Measurements from ENCODE around the gene SPATA31D1. TPM values are rescaled to one million over a fixed set of nuclear protein-coding genes. Genes with fewer than 3 reads are reported as not detected.

The SPATA31D1 gene
- total and polyA plus RNA-seq, 2 of the 13 experiments (the other 11 are each of a cell fraction or from before 2014, with no cell fraction given), result not detected

- POLR2A ChIA-PET, result no interaction called here
- no peak for TF ChIP-seq ZBTB49 (CRISPR knock-in tag; IDR thresholded peaks at IDR 0.05; ENCODE audit: borderline replicate concordance)
- TF ChIP-seq MLX (CRISPR knock-in tag; IDR thresholded peaks at IDR 0.05), result no peak
- TF ChIP-seq, protein P1, sequence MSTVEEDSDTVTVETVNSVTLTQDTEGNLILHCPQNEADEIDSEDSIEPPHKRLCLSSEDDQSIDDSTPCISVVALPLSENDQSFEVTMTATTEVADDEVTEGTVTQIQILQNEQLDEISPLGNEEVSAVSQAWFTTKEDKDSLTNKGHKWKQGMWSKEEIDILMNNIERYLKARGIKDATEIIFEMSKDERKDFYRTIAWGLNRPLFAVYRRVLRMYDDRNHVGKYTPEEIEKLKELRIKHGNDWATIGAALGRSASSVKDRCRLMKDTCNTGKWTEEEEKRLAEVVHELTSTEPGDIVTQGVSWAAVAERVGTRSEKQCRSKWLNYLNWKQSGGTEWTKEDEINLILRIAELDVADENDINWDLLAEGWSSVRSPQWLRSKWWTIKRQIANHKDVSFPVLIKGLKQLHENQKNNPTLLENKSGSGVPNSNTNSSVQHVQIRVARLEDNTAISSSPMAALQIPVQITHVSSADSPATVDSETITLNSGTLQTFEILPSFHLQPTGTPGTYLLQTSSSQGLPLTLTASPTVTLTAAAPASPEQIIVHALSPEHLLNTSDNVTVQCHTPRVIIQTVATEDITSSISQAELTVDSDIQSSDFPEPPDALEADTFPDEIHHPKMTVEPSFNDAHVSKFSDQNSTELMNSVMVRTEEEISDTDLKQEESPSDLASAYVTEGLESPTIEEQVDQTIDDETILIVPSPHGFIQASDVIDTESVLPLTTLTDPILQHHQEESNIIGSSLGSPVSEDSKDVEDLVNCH (CRISPR knock-in tag; IDR thresholded peaks at IDR 0.05), result no peak
- no peak for TF ChIP-seq ZNF562 (CRISPR knock-in tag; IDR thresholded peaks at IDR 0.05; ENCODE audit: borderline replicate concordance)
- TF ChIP-seq SNRNP70 (IDR thresholded peaks at IDR 0.05; ENCODE audit: low read depth, low read length), result no peak
- no peak for TF ChIP-seq CCDC6 (CRISPR knock-in tag; IDR thresholded peaks at IDR 0.05)
- no peak for FAIRE-seq
- intact Hi-C loops (cut with micrococcal nuclease; ENCODE audit: unreplicated experiment) (no loop called here), in situ Hi-C loops (cut with HindIII; ENCODE audit: extremely low pct_ligation_motif_present, low pct_unique_long_range_greater_than_20kb) (no loop called here)
- H3K9ac ChIP-seq (ENCODE audit: insufficient read depth, low read depth, low read length), result no peak overlapping the region
- 0% methylated on average over 1 of the region's 1 CpG for WGBS (ENCODE audit: low lambda C conversion rate)
- H3K4me2 ChIP-seq (ENCODE audit: low read depth, low read length), result no peak overlapping the region
- no peak for ATAC-seq
- no TSS peak for BruUV-seq (replicated peaks)
- H3K36me3 ChIP-seq (replicated peaks in 1 of 2; ENCODE audit: control insufficient read depth in 1 of 2, insufficient read depth in 2 of 2, low read length in 2 of 2), result no peaks in the 10 kb centered on the region
- H2AFZ ChIP-seq (ENCODE audit: low read length), result no peak overlapping the region
- no peaks in the 10 kb centered on the region for H3K27me3 ChIP-seq (ENCODE audit: control insufficient read depth in 1 of 2, insufficient read depth in 2 of 2, low read length in 2 of 2)
- DNase-seq (ENCODE audit: low spot score), result no peak
- no peaks in the 10 kb centered on the region for H4K20me1 ChIP-seq (ENCODE audit: insufficient read depth, low read length)
- no peaks in the 10 kb centered on the region for H3K79me2 ChIP-seq (ENCODE audit: insufficient read depth, low read length)
- H3K4me1 ChIP-seq (ENCODE audit: insufficient read depth, low read length), result no peaks in the 10 kb centered on the region
- no peaks in the 10 kb centered on the region for H3K9me3 ChIP-seq (ENCODE audit: low read length)
- no peak overlapping the region for H3K4me3 ChIP-seq (replicated peaks in 1 of 3; ENCODE audit: insufficient read depth in 1 of 3, low read depth in 2 of 3, low read length in 3 of 3)
- H3K27ac ChIP-seq (ENCODE audit: extremely low read length, insufficient read depth, low read length), result no peak overlapping the region
- CTCF ChIA-PET (ENCODE audit: low intra/inter-chr PET ratio, low total read pairs), result no interaction called here
These were observed 1.1 kb downstream of the SPATA31D1 start for GRCh38 chr9:81989700-81990099.

Data from HepG2 (cell line).